IMR-90 (cell line): Measurements from ENCODE around the gene FPR3. TPM values are rescaled to one million over a fixed set of nuclear protein-coding genes. Genes with fewer than 3 reads are reported as not detected.

Experiments used
- ATAC-seq: fragments of 200-7000 bp; cut with Tn5 transposase; 2 replicates; pipeline ENCODE4 v1.9.1; 2020; ENCODE audit warnings: low read depth, mild to moderate bottlenecking, moderate library complexity
- BruUV-seq: library from RNA; stranded (reverse); fragments of 400-500 nt; replicated peaks from 2 replicates; lab custom pipeline; 2021; lab: Mats Ljungman, UMichigan
- CTCF ChIA-PET: fragments of 300-600 bp; formaldehyde crosslinking; extraction: SDS; loops from one replicate; lab custom pipeline; 2021; ENCODE audit warnings: antibody characterized with exemption; lab: Yijun Ruan, JAX
- POLR2A ChIA-PET: fragments of 300-600 bp; sonication (Branson Sonifier 250); formaldehyde crosslinking; loops from one replicate; lab custom pipeline; 2022; ENCODE audit warnings: antibody characterized with exemption; ENCODE audit not compliant: unreplicated experiment; lab: Charles Lee
- DNase-seq: peaks from one replicate; pipeline ENCODE4 v3.0.0; 2013
- H2AFZ ChIP-seq: replicated peaks from 2 replicates; pipeline ENCODE3; 2013; ENCODE audit warnings: low read length, mild to moderate bottlenecking; ENCODE audit not compliant: poor library complexity
- H2AK5ac ChIP-seq: 2 replicates; pipeline ENCODE4 v1.6.1; 2013; ENCODE audit warnings: low read depth, low read length, inconsistent platforms
- H2AK9ac ChIP-seq: replicated peaks from 2 replicates; pipeline ENCODE3; 2013; ENCODE audit warnings: mild to moderate bottlenecking, low read depth, low read length, moderate library complexity; ENCODE audit not compliant: poor library complexity
- H2BK120ac ChIP-seq: 2 replicates; pipeline ENCODE4 v1.6.1; 2013; ENCODE audit warnings: low read depth, low read length, inconsistent platforms
- H2BK15ac ChIP-seq: 3 replicates; pipeline ENCODE4 v1.6.1; 2013; ENCODE audit warnings: low read depth, low read length, inconsistent platforms
- H2BK20ac ChIP-seq: 2 replicates; pipeline ENCODE4 v1.6.1; 2013; ENCODE audit warnings: low read depth, mild to moderate bottlenecking, inconsistent platforms, low read length, moderate library complexity
- H2BK5ac ChIP-seq: 2 replicates; pipeline ENCODE4 v1.6.1; 2013; ENCODE audit warnings: mild to moderate bottlenecking, low read depth, low read length, inconsistent platforms; ENCODE audit not compliant: poor library complexity, severe bottlenecking
- H3K14ac ChIP-seq: replicated peaks from 2 replicates; pipeline ENCODE4 v1.6.1; 2013; ENCODE audit warnings: low read depth, low read length, inconsistent platforms
- H3K18ac ChIP-seq: 2 replicates; pipeline ENCODE4 v1.6.1; 2013; ENCODE audit warnings: low read depth, low read length, control low read depth
- H3K23ac ChIP-seq: 2 replicates; pipeline ENCODE4 v1.6.1; 2013; ENCODE audit warnings: low read depth, low read length, inconsistent platforms
- H3K27ac ChIP-seq: 2 replicates; pipeline ENCODE4 v1.5.1; 2013; ENCODE audit warnings: mild to moderate bottlenecking, control low read depth, low read length; ENCODE audit not compliant: insufficient read depth
- H3K27me3 ChIP-seq: 2 replicates; pipeline ENCODE4 v1.6.1; 2013; ENCODE audit warnings: low read length; ENCODE audit not compliant: control insufficient read depth, insufficient read depth
- H3K36me3 ChIP-seq: 2 replicates; pipeline ENCODE4 v1.6.1; 2013; ENCODE audit warnings: low read length, mixed read lengths; ENCODE audit not compliant: control insufficient read depth, insufficient read depth
- H3K4ac ChIP-seq: 2 replicates; pipeline ENCODE4 v1.6.1; 2013; ENCODE audit warnings: low read depth, low read length, inconsistent platforms
- H3K4me1 ChIP-seq: 2 replicates; pipeline ENCODE4 v1.6.1; 2013; ENCODE audit warnings: low read length, mixed read lengths; ENCODE audit not compliant: control insufficient read depth, insufficient read depth
- H3K4me2 ChIP-seq: 2 replicates; pipeline ENCODE4 v1.6.1; 2013; ENCODE audit warnings: low read depth, mild to moderate bottlenecking, control low read depth, low read length, moderate library complexity
- H3K4me3 ChIP-seq: 2 replicates; pipeline ENCODE4 v1.5.1; 2013; ENCODE audit warnings: low read depth, mild to moderate bottlenecking, control low read depth, low read length, moderate library complexity; ENCODE audit not compliant: insufficient read depth
- H3K56ac ChIP-seq: 2 replicates; pipeline ENCODE4 v1.6.1; 2013; ENCODE audit warnings: low read length, inconsistent platforms; ENCODE audit not compliant: insufficient read depth; ENCODE audit errors: extremely low read depth
- H3K79me1 ChIP-seq, 2 experiments: 2 replicates each; pipeline ENCODE4 v1.6.1; 2013; ENCODE audit warnings: low read length in 2 of 2, inconsistent platforms in 1 of 2, low read depth in 1 of 2
- H3K9ac ChIP-seq: 2 replicates; pipeline ENCODE4 v1.6.1; 2013; ENCODE audit warnings: low read depth, low read length, control low read depth
- H3K9me1 ChIP-seq: 2 replicates; pipeline ENCODE4 v1.6.1; 2013; ENCODE audit warnings: low read length, inconsistent platforms; ENCODE audit not compliant: insufficient read depth
- H3K9me3 ChIP-seq: 2 replicates; pipeline ENCODE4 v1.6.1; 2013; ENCODE audit warnings: low read length; ENCODE audit not compliant: control insufficient read depth, insufficient read depth
- H4K20me1 ChIP-seq: 2 replicates; pipeline ENCODE4 v1.6.1; 2013; ENCODE audit warnings: low read length, inconsistent platforms; ENCODE audit not compliant: insufficient read depth
- H4K5ac ChIP-seq: 2 replicates; pipeline ENCODE4 v1.6.1; 2013; ENCODE audit warnings: mild to moderate bottlenecking, low read depth, low read length, control low read depth
- H4K8ac ChIP-seq, 2 experiments: 2 replicates each; pipeline ENCODE4 v1.6.1; 2013; ENCODE audit warnings: low read depth in 2 of 2, low read length in 2 of 2, control low read depth in 1 of 2, inconsistent platforms in 1 of 2
- H4K91ac ChIP-seq: 2 replicates; pipeline ENCODE4 v1.6.1; 2013; ENCODE audit warnings: low read depth, low read length, inconsistent platforms; ENCODE audit not compliant: insufficient read depth
- BHLHE40 ChIP-seq: fragments of 150-350 bp; IDR thresholded peaks from 2 replicates; pipeline ENCODE4 v1.6.1; 2016; ENCODE audit warnings: mild to moderate bottlenecking, low read depth, low read length
- CEBPB ChIP-seq: IDR thresholded peaks from 2 replicates; pipeline ENCODE4 v1.6.1; 2012; ENCODE audit warnings: low read depth, low read length, improper control_type of control experiment
- CHD1 ChIP-seq: IDR thresholded peaks from 2 replicates; pipeline ENCODE4 v1.6.1; 2012; ENCODE audit warnings: low read depth, low read length, improper control_type of control experiment
- CTCF ChIP-seq: conservative IDR thresholded peaks from 2 replicates; pipeline ENCODE4 v1.5.1; 2012; ENCODE audit warnings: mild to moderate bottlenecking, low read depth, low read length, improper control_type of control experiment
- ELK1 ChIP-seq: fragments of 150-350 bp; IDR thresholded peaks from 2 replicates; pipeline ENCODE4 v1.6.1; 2016; ENCODE audit warnings: low read depth, mild to moderate bottlenecking, low read length, moderate library complexity, borderline replicate concordance
- FOS ChIP-seq: fragments of 150-350 bp; IDR thresholded peaks from 2 replicates; pipeline ENCODE4 v1.6.1; 2016; ENCODE audit warnings: low read depth, low read length
- MAFK ChIP-seq: IDR thresholded peaks from 2 replicates; pipeline ENCODE4 v1.6.1; 2012; ENCODE audit warnings: low read depth, low read length, improper control_type of control experiment
- MXI1 ChIP-seq: IDR thresholded peaks from 2 replicates; pipeline ENCODE4 v1.6.1; 2012; ENCODE audit warnings: low read depth, mild to moderate bottlenecking, low read length, moderate library complexity, borderline replicate concordance
- NFE2L2 ChIP-seq: fragments of 150-350 bp; IDR thresholded peaks from 2 replicates; pipeline ENCODE4 v1.6.1; 2016; ENCODE audit warnings: low read depth, mild to moderate bottlenecking, low read length
- RAD21 ChIP-seq: IDR thresholded peaks from 2 replicates; pipeline ENCODE4 v1.6.1; 2012; ENCODE audit warnings: low read length, improper control_type of control experiment
- RCOR1 ChIP-seq: IDR thresholded peaks from 2 replicates; pipeline ENCODE4 v1.6.1; 2012; ENCODE audit warnings: mild to moderate bottlenecking, low read length, improper control_type of control experiment; ENCODE audit not compliant: insufficient replicate concordance
- RFX5 ChIP-seq: IDR thresholded peaks from 2 replicates; pipeline ENCODE4 v1.8.0; 2012; ENCODE audit warnings: low read depth, mild to moderate bottlenecking, low read length, moderate library complexity
- USF2 ChIP-seq: fragments of 150-350 bp; IDR thresholded peaks from 2 replicates; pipeline ENCODE4 v1.6.1; 2017; ENCODE audit warnings: mild to moderate bottlenecking, antibody characterized with exemption, low read length, low read depth
- WGBS, 2 experiments: methylation state at CpG; one replicate each; pipeline versions ENCODE4 v1.1.5 to v1.1.7; 2013; ENCODE audit warnings: missing lambda C conversion rate in 2 of 2; ENCODE audit not compliant: insufficient read length in 1 of 2; ENCODE audit errors: extremely low coverage in 2 of 2; 5-methylcytosine and 5-hydroxymethylcytosine counted together
- dilution Hi-C: fragments of 300-500 bp; cut with HindIII; formaldehyde crosslinking; loops from one replicate; pipeline ENCODE4 v1.14.3; 2018; ENCODE audit warnings: low sequenced_read_pairs; ENCODE audit not compliant: unreplicated experiment
- in situ Hi-C: fragments of 300-500 bp; cut with MboI; formaldehyde crosslinking; loops from 3 replicates; pipeline ENCODE4 v1.14.3; 2019; ENCODE audit warnings: low sequenced_read_pairs, inconsistent platforms, mixed read lengths
- intact Hi-C: fragments of 100-400 bp; cut with micrococcal nuclease; formaldehyde crosslinking; loops from 2 replicates; pipeline ENCODE4 v1.10.0; 2022
- polyA plus RNA-seq, 3 experiments: library from polyadenylated mRNA; depleted of rRNA; stranded (reverse); fragments of >200 nt; gene quantifications; 2 replicates each; pipeline ENCODE4 v1.2.3, GENCODE V29; 2012; ENCODE audit warnings: low replicate concordance in 1 of 3
- total RNA-seq: library from RNA; depleted of rRNA; stranded (reverse); fragments of >200 nt; gene quantifications from 2 replicates; pipeline ENCODE4 v1.2.3, GENCODE V29; 2012

FPR3 gene
- total and polyA plus RNA-seq, 2 of the 4 experiments (the other 2 are of a cell fraction), result not detected

GRCh38 chr19:51779181-51779580, 15.8 kb upstream of the FPR3 start:
- Histone ChIP-seq H3K79me1 (no peaks in the 10 kb centered on the region), H3K14ac (no peak overlapping the region), H3K4ac (no peak overlapping the region), H3K27me3 (peaks cover 2% of the 10 kb centered on the region; the same call in 1 of the 2 replicates), H3K36me3 (no peaks in the 10 kb centered on the region), H4K8ac (no peak overlapping the region), H2AK9ac (no peak overlapping the region), H3K27ac (no peak overlapping the region), H3K9me3 (no peaks in the 10 kb centered on the region), H2BK5ac (no peak overlapping the region), H2AFZ (no peak overlapping the region), H2BK15ac (no peak overlapping the region), H4K91ac (no peak overlapping the region), H2AK5ac (no peak overlapping the region), H3K56ac (no peak overlapping the region), H3K4me3 (no peak overlapping the region), H3K9ac (no peak overlapping the region), H2BK120ac (no peak overlapping the region), H4K5ac (no peak overlapping the region), H3K4me1 (no peaks in the 10 kb centered on the region), H4K20me1 (no peaks in the 10 kb centered on the region), H2BK20ac (no peak overlapping the region), H3K4me2 (no peak overlapping the region), H3K18ac (no peak overlapping the region), H3K23ac (no peak overlapping the region), H3K9me1 (no peaks in the 10 kb centered on the region)
- WGBS, 2 experiments, result no CpG with 5 or more reads among the region's 1 CpG
- ChIA-PET POLR2A (no interaction called here), CTCF (no interaction called here)
- no TSS peak for BruUV-seq
- ATAC-seq, result no peak
- no peak for DNase-seq
- TF ChIP-seq USF2 (no peak), RCOR1 (no peak), CHD1 (no peak), RAD21 (no peak), ELK1 (no peak), NFE2L2 (no peak), CEBPB (no peak), MAFK (no peak), CTCF (no peak), FOS (no peak), RFX5 (no peak), MXI1 (no peak), BHLHE40 (no peak)
- in situ Hi-C loops (loop anchor here (10.0 kb wide), 1 partner anchor 114 kb away; no protein-coding TSS in a partner anchor), intact Hi-C loops (loop anchor here (2.0 to 5.0 kb wide), 3 partner anchors 114 to 442 kb away; no protein-coding TSS in a partner anchor), dilution Hi-C loops (no loop called here)
